ENCODE measurements around the gene OGFOD3.

DNA sequence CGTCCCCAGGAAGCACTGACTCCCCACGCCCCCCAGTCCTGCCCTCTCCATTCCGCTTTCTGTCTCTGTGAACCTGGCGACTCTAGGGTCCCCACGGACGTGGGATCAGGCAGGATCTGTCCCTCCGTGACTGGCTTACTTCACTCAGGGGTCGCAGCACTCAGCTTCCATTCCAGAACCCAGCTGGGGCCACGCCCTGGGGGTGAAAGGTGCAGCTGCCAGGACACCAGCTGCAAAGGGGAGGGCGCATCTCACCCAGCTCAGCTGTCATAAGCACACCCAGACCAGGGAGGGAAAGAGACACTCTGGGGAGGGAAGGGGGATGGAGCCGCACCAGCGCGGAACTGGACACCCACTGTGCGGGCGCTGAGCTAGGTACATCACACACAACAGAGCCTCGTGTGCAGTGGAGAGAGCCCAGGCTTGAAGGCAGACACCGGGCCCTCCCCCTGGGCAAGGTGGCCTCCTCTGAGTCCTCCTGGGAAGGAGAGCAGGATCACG is 18.7 kb downstream of the OGFOD3 start:
- no peak for TF ChIP-seq POLR2A (IDR thresholded peaks at IDR 0.05)
- TF ChIP-seq, protein P1, sequence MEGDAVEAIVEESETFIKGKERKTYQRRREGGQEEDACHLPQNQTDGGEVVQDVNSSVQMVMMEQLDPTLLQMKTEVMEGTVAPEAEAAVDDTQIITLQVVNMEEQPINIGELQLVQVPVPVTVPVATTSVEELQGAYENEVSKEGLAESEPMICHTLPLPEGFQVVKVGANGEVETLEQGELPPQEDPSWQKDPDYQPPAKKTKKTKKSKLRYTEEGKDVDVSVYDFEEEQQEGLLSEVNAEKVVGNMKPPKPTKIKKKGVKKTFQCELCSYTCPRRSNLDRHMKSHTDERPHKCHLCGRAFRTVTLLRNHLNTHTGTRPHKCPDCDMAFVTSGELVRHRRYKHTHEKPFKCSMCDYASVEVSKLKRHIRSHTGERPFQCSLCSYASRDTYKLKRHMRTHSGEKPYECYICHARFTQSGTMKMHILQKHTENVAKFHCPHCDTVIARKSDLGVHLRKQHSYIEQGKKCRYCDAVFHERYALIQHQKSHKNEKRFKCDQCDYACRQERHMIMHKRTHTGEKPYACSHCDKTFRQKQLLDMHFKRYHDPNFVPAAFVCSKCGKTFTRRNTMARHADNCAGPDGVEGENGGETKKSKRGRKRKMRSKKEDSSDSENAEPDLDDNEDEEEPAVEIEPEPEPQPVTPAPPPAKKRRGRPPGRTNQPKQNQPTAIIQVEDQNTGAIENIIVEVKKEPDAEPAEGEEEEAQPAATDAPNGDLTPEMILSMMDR (IDR thresholded peaks at IDR 0.05), result no peak

Measured in Peyer's patch (tissue), 4 donors.